DOHH2 (cell line): Measurements from ENCODE around the gene COPE.

ENCODE experiments used
- H3F3A ChIP-seq: fragments of 200-600 bp; sonication (generic), shearing (Covaris generic); 2 replicates; pipeline ENCODE4 v1.6.0; 2016; ENCODE audit warnings: antibody characterized with exemption, mild to moderate bottlenecking; ENCODE audit not compliant: control insufficient read depth, insufficient read depth
- H3K27ac ChIP-seq: fragments of 200-600 bp; sonication (generic); 2 replicates; pipeline ENCODE4 v1.5.1; 2014; ENCODE audit warnings: low read depth, mild to moderate bottlenecking, low read length, moderate library complexity
- H3K27me3 ChIP-seq: fragments of 200-600 bp; sonication (generic); 2 replicates; pipeline ENCODE4 v1.6.1; 2014; ENCODE audit warnings: mild to moderate bottlenecking, low read length, mixed read lengths; ENCODE audit not compliant: control insufficient read depth
- H3K36me3 ChIP-seq: fragments of 200-600 bp; sonication (generic); 2 replicates; pipeline ENCODE4 v1.6.1; 2014; ENCODE audit warnings: mild to moderate bottlenecking, low read length, moderate library complexity, mixed read lengths; ENCODE audit not compliant: control insufficient read depth
- H3K4me1 ChIP-seq: fragments of 200-600 bp; sonication (generic); 2 replicates; pipeline ENCODE4 v1.6.1; 2014; ENCODE audit warnings: mild to moderate bottlenecking, low read length, mixed read lengths; ENCODE audit not compliant: control insufficient read depth
- H3K4me2 ChIP-seq: fragments of 200-600 bp; sonication (generic); 2 replicates; pipeline ENCODE4 v1.6.0; 2014; ENCODE audit warnings: mild to moderate bottlenecking, low read length, moderate library complexity
- H3K4me3 ChIP-seq: fragments of 200-600 bp; sonication (generic); 2 replicates; pipeline ENCODE4 v1.5.1; 2014; ENCODE audit warnings: mild to moderate bottlenecking, low read length, mixed read lengths
- H3K79me2 ChIP-seq: fragments of 200-600 bp; sonication (generic); 2 replicates; pipeline ENCODE4 v1.6.1; 2014; ENCODE audit warnings: mild to moderate bottlenecking, low read length, mixed read lengths; ENCODE audit not compliant: control insufficient read depth
- H3K9me2 ChIP-seq: fragments of 200-600 bp; sonication (generic); replicated peaks from 2 replicates; pipeline ENCODE4 v1.6.1; 2014; ENCODE audit warnings: mild to moderate bottlenecking, low read length, mixed read lengths; ENCODE audit not compliant: control insufficient read depth
- H3K9me3 ChIP-seq: fragments of 200-600 bp; sonication (generic); 2 replicates; pipeline ENCODE4 v1.6.1; 2014; ENCODE audit warnings: antibody characterized with exemption, low read length, mixed read lengths; ENCODE audit not compliant: control insufficient read depth, insufficient read depth
- H4K20me1 ChIP-seq: fragments of 200-600 bp; sonication (generic); 2 replicates; pipeline ENCODE4 v1.6.0; 2014; ENCODE audit warnings: low read depth, mild to moderate bottlenecking, antibody characterized with exemption, low read length, moderate library complexity; ENCODE audit not compliant: control insufficient read depth, insufficient read depth
- EZH2phosphoT487 ChIP-seq: fragments of 200-600 bp; sonication (generic); IDR thresholded peaks from 2 replicates; pipeline ENCODE4 v1.6.1; 2017; ENCODE audit warnings: borderline replicate concordance, mild to moderate bottlenecking, antibody characterized with exemption, low read length, moderate library complexity, mixed read lengths
- TF ChIP-seq, protein P1 (sequence below): fragments of 200-600 bp; sonication (generic); IDR thresholded peaks from one replicate; pipeline ENCODE4 v1.5.1; 2014; ENCODE audit warnings: antibody characterized with exemption, mild to moderate bottlenecking, low read depth, low read length; ENCODE audit not compliant: poor library complexity, severe bottlenecking

COPE gene

DNA sequence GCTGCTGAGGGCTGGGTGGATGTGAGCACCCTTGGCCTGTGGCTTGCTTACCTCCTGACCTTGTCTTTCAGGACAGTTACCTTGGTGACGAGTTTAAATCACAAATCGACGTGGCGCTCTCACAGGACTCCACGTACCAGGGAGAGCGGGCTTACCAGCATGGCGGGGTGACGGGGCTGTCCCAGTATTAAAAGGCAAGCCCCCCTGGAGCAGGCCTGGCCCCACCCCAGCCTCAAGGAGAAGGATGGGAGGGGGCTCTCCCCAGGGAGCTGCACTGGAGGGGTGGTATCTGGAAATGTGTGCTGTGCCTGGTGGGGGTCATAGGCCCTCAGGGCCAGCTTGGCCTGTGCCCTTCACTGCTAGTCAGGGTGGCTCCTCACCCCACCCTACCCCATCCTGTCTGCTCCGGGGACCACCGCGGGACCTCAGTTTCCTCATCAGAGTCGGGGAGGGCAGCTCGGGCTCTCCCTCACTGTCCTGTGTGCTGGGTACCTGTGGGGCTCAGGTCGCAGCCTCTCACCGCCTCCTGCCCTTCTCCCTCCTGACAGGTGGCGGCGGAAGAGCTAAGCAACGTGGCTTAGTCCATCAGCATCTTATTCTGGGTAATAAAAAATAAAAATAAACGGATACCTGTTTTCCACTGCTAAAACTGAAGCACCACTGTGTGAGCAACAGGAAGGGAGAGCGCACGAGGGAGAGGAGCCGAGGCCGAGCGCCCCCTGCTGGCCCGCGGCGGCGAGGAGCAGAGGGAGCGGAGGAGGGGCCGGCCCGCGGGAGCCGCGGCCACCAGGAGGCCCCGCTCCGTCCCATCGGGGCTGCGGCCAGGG, 53.0 kb downstream of the COPE start:
- Histone ChIP-seq H3F3A (peaks cover 3% of the 10 kb centered on the region; the same call in 1 of the 2 replicates), H3K4me3 (no peak overlapping the region), H3K27me3 (no peaks in the 10 kb centered on the region), H3K4me2 (no peak overlapping the region), H3K36me3 (peaks cover 70% of the 10 kb centered on the region), H3K9me2 (no peaks in the 10 kb centered on the region), H3K79me2 (peaks cover 14% of the 10 kb centered on the region), H3K27ac (no peak overlapping the region), H4K20me1 (peaks cover 18% of the 10 kb centered on the region; the same call in 1 of the 2 replicates), H3K4me1 (no peaks in the 10 kb centered on the region), H3K9me3 (no peaks in the 10 kb centered on the region)
- TF ChIP-seq EZH2phosphoT487, result no peak
- TF ChIP-seq, protein P1, sequence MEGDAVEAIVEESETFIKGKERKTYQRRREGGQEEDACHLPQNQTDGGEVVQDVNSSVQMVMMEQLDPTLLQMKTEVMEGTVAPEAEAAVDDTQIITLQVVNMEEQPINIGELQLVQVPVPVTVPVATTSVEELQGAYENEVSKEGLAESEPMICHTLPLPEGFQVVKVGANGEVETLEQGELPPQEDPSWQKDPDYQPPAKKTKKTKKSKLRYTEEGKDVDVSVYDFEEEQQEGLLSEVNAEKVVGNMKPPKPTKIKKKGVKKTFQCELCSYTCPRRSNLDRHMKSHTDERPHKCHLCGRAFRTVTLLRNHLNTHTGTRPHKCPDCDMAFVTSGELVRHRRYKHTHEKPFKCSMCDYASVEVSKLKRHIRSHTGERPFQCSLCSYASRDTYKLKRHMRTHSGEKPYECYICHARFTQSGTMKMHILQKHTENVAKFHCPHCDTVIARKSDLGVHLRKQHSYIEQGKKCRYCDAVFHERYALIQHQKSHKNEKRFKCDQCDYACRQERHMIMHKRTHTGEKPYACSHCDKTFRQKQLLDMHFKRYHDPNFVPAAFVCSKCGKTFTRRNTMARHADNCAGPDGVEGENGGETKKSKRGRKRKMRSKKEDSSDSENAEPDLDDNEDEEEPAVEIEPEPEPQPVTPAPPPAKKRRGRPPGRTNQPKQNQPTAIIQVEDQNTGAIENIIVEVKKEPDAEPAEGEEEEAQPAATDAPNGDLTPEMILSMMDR, result peak; percentile 98

DNA sequence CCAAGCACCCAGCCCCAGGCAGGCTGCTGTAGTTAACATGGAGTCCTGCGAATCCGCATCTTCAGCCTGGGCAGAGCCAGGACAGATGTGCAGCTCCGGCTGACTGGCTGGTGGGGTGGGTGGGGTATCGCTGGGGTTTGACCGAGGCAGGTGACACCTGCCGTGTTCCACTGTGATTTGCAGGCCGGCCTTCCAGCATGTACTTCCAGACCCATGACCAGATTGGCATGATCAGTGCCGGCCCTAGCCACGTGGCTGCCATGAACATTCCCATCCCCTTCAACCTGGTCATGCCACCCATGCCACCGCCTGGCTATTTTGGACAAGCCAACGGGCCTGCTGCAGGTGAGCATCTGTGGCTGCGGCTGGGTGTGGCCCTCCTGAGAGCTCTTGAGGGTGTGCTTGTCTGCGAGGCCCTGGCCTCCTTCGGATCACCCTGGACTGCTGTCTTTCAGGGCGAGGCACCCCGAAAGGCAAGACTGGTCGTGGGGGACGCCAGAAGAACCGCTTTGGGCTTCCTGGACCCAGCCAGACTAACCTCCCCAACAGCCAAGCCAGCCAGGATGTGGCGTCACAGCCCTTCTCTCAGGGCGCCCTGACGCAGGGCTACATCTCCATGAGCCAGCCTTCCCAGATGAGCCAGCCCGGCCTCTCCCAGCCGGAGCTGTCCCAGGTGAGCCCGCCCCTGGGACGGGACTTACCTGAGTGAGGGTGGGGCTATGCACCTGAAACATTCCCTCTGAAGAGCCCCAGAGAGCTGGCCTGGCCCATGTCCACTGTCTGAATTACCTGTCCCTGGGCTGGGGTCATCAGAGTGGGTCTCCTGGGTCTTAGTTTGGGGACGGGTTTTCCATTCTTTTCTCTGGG, 53.8 kb downstream of the COPE start:
- H3K27ac ChIP-seq, result no peak overlapping the region
- H3K4me1 ChIP-seq, result no peaks in the 10 kb centered on the region
- H3F3A ChIP-seq, result peaks cover 3% of the 10 kb centered on the region; the same call in 1 of the 2 replicates
- no peak overlapping the region for H3K4me2 ChIP-seq
- H3K9me3 ChIP-seq, result no peaks in the 10 kb centered on the region
- no peak overlapping the region for H3K4me3 ChIP-seq
- H3K36me3 ChIP-seq, result peaks cover 79% of the 10 kb centered on the region
- H3K9me2 ChIP-seq, result no peaks in the 10 kb centered on the region
- H4K20me1 ChIP-seq, result peaks cover 18% of the 10 kb centered on the region; the same call in 1 of the 2 replicates
- no peak for TF ChIP-seq EZH2phosphoT487
- TF ChIP-seq, protein P1, result no peak
- no peaks in the 10 kb centered on the region for H3K27me3 ChIP-seq
- peaks cover 14% of the 10 kb centered on the region for H3K79me2 ChIP-seq

DNA sequence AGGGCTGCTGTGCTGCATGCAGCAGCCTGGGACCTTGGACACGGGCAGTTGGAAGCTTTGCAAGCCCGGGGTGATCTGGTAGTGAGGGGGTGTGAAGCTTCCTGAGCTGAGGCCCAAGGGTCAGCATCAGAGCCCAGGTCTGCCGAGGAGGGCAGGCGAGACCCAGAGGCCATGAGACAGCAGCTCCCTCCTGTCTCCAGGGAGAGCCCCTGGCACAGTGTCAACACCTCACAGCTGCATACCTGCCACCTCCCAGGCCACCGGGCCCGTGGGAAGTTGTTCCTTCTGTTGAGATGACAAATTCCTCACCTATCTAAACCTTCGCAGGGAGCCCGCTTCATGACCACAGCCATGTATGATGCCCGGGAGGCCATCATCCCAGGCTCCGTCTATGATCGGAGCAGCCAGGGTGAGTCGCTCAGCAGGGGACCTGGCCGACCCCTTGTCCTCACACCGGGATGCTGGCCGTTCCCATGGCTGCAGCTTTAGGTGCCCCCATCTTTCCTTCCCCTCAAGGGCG, 55.3 kb downstream of the COPE start:
- H3K4me2 ChIP-seq, result no peak overlapping the region
- peaks cover 93% of the 10 kb centered on the region for H3K36me3 ChIP-seq
- H3K4me1 ChIP-seq, result no peaks in the 10 kb centered on the region
- H3K9me2 ChIP-seq, result no peaks in the 10 kb centered on the region
- H3K9me3 ChIP-seq, result no peaks in the 10 kb centered on the region
- TF ChIP-seq, protein P1, result no peak
- no peak for TF ChIP-seq EZH2phosphoT487
- no peak overlapping the region for H3K4me3 ChIP-seq
- H3K27ac ChIP-seq, result no peak overlapping the region
- H4K20me1 ChIP-seq, result peaks cover 18% of the 10 kb centered on the region; the same call in 1 of the 2 replicates
- H3K79me2 ChIP-seq, result peaks cover 14% of the 10 kb centered on the region
- no peaks in the 10 kb centered on the region for H3K27me3 ChIP-seq
- peaks cover 3% of the 10 kb centered on the region; the same call in 1 of the 2 replicates for H3F3A ChIP-seq
